AG04449 (cell line): ENCODE results near the gene SDK1.

Experiments used
- CTCF ChIA-PET: fragments of 350-600 bp; formaldehyde crosslinking; extraction: SDS; loops from one replicate; lab custom pipeline; 2021; ENCODE audit warnings: antibody characterized with exemption; lab: Yijun Ruan, JAX
- POLR2A ChIA-PET: fragments of 400-600, 350-600 bp; formaldehyde crosslinking; extraction: SDS; loops from one replicate; lab custom pipeline; 2020; ENCODE audit warnings: antibody characterized with exemption, inconsistent platforms; lab: Yijun Ruan, JAX
- DNase-seq: peaks from one replicate; pipeline ENCODE4 v3.0.0-alpha.2; 2010; ENCODE audit warnings: low read depth, low spot score
- H3K4me3 ChIP-seq: 2 replicates; pipeline ENCODE4 v1.5.1; 2011; ENCODE audit warnings: low read depth, mild to moderate bottlenecking, control low read depth, low read length
- TF ChIP-seq, protein P1 (sequence below): IDR thresholded peaks from one replicate; pipeline ENCODE4 v1.5.1; 2011; ENCODE audit warnings: mild to moderate bottlenecking, moderate library complexity, low read length, control low read depth, inconsistent platforms; ENCODE audit not compliant: insufficient read depth; ENCODE audit errors: missing control alignments

SDK1 gene

DNA sequence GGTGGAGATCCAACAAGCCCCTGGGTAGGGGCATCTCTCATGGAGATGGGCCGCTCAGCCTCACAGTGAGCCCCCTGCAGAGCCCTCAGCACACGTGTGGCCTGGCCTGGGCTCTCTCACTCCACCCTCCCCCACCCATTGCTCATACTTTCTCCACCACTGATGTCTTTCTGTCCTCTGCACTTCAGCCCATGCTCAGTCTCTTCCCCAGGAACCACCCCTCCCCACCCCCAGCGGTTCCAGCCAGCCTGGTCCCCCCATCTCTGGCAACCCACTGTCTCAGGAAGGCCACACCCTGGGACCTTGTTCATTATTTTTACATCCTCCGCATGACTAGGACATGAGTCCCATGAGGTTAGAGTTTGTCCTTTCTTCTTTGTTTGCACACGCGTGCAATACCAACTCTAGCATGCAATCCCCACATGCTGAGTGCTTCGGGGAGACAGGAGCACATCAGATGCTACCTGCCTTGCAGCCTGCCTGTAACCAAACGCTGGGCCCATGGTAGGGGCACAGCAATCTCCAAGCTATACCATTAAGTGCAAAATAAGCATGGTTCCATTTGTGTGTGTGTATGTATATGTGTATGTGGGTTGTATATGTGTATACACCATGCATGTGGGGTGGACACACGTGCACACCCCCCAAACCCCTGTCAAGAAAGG lies 972.6 kb downstream of the SDK1 start:
- ChIA-PET POLR2A (no interaction called here), CTCF (no interaction called here)
- H3K4me3 ChIP-seq, result no peak overlapping the region
- TF ChIP-seq, protein P1, sequence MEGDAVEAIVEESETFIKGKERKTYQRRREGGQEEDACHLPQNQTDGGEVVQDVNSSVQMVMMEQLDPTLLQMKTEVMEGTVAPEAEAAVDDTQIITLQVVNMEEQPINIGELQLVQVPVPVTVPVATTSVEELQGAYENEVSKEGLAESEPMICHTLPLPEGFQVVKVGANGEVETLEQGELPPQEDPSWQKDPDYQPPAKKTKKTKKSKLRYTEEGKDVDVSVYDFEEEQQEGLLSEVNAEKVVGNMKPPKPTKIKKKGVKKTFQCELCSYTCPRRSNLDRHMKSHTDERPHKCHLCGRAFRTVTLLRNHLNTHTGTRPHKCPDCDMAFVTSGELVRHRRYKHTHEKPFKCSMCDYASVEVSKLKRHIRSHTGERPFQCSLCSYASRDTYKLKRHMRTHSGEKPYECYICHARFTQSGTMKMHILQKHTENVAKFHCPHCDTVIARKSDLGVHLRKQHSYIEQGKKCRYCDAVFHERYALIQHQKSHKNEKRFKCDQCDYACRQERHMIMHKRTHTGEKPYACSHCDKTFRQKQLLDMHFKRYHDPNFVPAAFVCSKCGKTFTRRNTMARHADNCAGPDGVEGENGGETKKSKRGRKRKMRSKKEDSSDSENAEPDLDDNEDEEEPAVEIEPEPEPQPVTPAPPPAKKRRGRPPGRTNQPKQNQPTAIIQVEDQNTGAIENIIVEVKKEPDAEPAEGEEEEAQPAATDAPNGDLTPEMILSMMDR, result no peak
- DNase-seq, result no peak

DNA sequence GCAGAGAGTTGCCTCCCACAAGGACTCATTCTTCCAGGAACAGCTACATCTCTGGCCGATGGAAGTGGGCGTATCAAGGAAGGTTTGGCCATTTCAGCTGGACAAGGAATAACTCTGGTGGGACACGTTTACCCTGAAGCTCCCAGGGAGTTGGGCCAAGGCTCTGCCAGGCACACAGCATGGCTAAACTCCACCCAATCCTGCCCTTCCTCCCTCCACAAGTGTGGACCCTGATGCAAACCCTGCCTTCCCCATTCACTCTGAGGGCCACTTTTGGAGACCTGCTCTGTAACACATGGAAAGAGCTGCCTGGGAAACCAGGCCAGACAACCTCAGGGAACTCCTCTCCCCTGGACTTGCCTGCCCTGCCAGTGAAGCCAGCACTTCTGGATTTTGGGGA lies 973.2 kb downstream of the SDK1 start:
- ChIA-PET POLR2A (no interaction called here), CTCF (no interaction called here)
- no peak for DNase-seq
- TF ChIP-seq, protein P1, result no peak
- H3K4me3 ChIP-seq, result no peak overlapping the region

DNA sequence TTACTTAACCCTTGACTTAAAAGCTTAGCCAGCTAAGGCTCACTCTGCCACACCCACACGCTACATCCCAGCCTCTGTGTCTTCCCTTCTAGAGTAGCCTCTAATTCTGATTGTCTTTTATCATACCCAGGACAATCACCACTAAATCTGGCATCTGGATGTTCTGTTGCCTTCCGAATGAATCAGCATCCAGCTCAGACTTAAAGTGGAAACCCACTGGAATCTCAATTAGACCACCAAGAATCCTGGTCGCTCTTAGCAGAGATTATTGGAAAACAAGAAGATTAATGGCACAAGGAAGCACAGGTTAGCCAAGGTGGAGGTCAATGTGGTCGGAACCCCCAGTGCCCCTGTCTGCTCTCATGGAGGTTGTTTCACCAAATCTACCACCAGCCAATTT lies 976.9 kb downstream of the SDK1 start:
- POLR2A ChIA-PET, result no interaction called here
- CTCF ChIA-PET, result no interaction called here
- TF ChIP-seq, protein P1, result no peak
- H3K4me3 ChIP-seq, result no peak overlapping the region
- DNase-seq, result no peak

DNA sequence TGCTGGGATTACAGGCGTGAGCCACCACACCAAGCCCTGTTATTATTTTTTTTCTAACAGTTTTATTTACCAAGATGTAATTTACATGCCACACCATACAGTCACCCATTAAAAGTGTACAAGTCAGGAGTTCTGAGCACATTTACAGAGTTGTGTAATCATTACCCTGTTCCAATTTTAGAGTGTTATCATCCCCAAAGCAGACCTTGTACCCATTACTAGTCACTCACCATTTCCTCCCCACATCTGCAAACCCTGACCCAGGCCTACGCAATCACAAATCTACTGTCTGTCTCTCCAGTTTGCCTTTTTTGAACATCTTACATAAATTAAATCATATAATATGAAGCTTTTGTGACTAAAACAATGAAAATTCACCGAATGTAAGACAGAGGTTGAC lies 978.2 kb downstream of the SDK1 start:
- CTCF ChIA-PET, result no interaction called here
- TF ChIP-seq, protein P1, result no peak
- no peak overlapping the region for H3K4me3 ChIP-seq
- DNase-seq, result no peak
- POLR2A ChIA-PET, result no interaction called here

DNA sequence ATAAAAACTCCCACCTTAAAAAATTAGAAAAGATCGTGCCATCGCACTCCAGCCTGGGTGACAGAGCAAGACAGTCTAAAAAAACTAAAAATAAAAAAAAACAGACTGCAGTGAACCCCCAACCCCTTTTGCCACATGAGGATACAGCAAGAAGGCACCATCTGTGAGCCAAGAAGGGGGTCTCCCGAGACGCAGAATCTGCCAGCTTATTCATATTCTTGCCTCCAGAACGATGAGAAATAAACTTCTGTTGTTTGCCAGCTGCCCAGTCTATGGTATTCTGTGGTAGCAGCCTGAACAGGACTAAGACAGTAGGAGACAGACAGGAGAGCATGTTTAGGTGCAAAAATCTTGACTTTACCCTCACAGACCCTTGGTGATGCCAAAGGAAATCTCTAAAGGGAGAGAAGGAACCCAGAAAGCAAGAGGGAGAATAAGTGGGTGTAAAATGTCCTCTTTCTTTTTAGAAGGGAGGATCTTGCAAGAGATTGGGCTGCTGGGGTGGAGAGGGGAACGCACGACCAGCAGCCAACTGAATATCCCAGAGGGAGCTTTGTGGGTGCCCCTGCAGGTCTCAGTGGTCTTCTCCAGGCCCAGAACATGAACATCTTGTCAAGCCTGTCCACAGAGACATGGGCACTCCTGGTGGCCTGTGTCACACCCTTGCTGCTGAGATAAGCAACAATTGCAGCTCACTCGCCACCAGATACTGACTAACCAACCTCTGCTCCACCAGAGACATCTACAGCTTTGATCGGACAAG lies 980.4 kb downstream of the SDK1 start:
- TF ChIP-seq, protein P1, result no peak
- POLR2A ChIA-PET, result no interaction called here
- no peak for DNase-seq
- CTCF ChIA-PET, result no interaction called here
- no peak overlapping the region for H3K4me3 ChIP-seq

DNA sequence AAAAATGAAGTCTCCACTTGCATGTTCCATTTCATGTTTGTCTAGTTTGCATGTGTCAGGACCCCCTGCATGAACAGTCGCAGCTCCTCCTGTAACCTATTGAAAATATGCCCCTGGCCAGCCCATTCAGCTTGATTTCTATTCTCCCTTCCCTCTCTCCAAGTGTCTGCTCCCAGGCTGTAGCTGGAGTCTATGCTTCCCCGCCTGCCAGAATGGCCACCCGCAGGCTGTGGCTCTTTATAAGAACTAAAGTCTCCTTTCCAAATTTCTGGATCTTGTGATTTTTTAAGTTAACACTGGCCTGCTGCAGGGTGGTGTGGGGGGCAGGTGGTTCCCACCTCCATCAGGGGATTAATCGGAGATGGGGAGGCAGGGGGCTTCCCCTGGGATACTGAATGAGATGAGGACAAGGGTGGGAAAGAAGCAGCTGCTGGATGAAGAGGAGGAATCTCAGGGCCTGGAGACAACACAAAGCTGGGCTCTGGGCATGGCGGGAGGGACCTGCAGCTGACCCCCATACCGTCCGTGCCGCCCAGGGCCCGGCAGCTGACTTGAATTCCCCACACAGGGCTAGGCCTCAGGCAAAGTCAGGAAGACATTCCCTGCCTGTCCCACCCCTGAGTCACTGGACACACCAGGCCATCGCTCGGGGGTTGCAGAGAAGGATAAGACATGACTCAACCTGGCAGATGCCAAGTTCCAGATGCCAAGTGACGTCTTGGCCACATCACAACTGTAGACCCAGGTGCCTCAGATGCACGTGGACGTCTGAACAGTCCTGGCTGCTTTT lies 981.6 kb downstream of the SDK1 start:
- no peak for DNase-seq
- TF ChIP-seq, protein P1, result no peak
- ChIA-PET CTCF (no interaction called here), POLR2A (no interaction called here)
- no peak overlapping the region for H3K4me3 ChIP-seq
